B cell (primary cell): ENCODE results near the gene MPC1.

Source experiments
- EZH2 ChIP-seq: IDR thresholded peaks from 2 replicates; pipeline ENCODE4 v1.6.1; 2012; ENCODE audit warnings: borderline replicate concordance, low read depth, mild to moderate bottlenecking, moderate library complexity, low read length; ENCODE audit not compliant: insufficient read depth, poor library complexity, severe bottlenecking
- TF ChIP-seq, protein P1 (sequence below): fragments of 200-600 bp; IDR thresholded peaks from one replicate; pipeline ENCODE4 v1.8.0; 2022; ENCODE audit warnings: antibody characterized with exemption, mild to moderate bottlenecking

DNA sequence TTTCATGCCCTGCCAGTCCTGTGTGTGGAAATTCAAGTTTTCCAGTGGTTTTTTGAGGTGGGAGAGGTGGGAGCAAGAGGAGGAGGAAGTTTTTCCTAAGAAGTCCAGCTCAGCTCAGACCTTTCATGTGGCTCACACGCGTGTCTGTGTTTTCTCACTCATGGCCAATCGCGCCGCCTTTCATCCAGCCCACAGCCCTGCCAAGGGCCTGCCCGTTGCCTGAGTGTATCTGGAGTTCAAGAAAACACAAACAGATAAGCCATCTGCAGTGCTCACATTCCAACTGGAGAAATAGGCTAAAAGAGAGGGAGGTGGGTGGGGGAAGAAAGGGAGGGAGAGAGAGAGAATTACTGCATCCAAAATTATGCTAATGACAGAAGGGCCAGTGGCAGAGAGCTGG is 12.6 kb upstream of the MPC1 start:
- TF ChIP-seq, protein P1, sequence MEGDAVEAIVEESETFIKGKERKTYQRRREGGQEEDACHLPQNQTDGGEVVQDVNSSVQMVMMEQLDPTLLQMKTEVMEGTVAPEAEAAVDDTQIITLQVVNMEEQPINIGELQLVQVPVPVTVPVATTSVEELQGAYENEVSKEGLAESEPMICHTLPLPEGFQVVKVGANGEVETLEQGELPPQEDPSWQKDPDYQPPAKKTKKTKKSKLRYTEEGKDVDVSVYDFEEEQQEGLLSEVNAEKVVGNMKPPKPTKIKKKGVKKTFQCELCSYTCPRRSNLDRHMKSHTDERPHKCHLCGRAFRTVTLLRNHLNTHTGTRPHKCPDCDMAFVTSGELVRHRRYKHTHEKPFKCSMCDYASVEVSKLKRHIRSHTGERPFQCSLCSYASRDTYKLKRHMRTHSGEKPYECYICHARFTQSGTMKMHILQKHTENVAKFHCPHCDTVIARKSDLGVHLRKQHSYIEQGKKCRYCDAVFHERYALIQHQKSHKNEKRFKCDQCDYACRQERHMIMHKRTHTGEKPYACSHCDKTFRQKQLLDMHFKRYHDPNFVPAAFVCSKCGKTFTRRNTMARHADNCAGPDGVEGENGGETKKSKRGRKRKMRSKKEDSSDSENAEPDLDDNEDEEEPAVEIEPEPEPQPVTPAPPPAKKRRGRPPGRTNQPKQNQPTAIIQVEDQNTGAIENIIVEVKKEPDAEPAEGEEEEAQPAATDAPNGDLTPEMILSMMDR, result no peak
- TF ChIP-seq EZH2, result no peak
